ENCODE results near the gene FNDC3B. TPM values are rescaled to one million over a fixed set of nuclear protein-coding genes. Genes with fewer than 3 reads are reported as not detected.
"Not testable (repeated sequence)": the region's sequence is repeated elsewhere in the genome, so short reads cannot be mapped to it uniquely, and the experiment has no call there.

FNDC3B gene
- total and polyA plus RNA-seq, 2 donors from 2014 or later: 11.8 to 185 TPM

GRCh38 chr3:172253200-172253599, 213.8 kb downstream of the FNDC3B start:
- intact Hi-C loops (cut with DNase I): no loop called here
- Histone ChIP-seq H3K4me1 (ENCODE audit: control insufficient read depth in 2 of 3, insufficient read depth in 2 of 3, low read depth in 1 of 3, low read length in 3 of 3) (peaks cover 0 to 6% (median 3%) of the 10 kb centered on the region in 3 donors), H3K4me3 (ENCODE audit: low read length in 3 of 3) (no peak overlapping the region), H3K9me3 (ENCODE audit: control insufficient read depth in 2 of 3, insufficient read depth in 1 of 3, low read length in 3 of 3) (no peaks in the 10 kb centered on the region), H3K27ac (ENCODE audit: low read depth in 2 of 2, low read length in 2 of 2) (no peak overlapping the region), H3K9ac (ENCODE audit: low read length in 3 of 3) (no peak overlapping the region), H3K27me3 (ENCODE audit: control insufficient read depth, insufficient read depth, low read length) (no peaks in the 10 kb centered on the region), H3K36me3 (ENCODE audit: control insufficient read depth in 2 of 3, insufficient read depth in 3 of 3, low read length in 3 of 3) (peaks cover 3 to 5% (median 5%) of the 10 kb centered on the region in 3 donors)
- TF ChIP-seq CTCF (IDR thresholded peaks at IDR 0.05; ENCODE audit: borderline replicate concordance, extremely low read depth, insufficient read depth): no peak
- no peak for DNase-seq
- no peak for FAIRE-seq

- FAIRE-seq: no peak
- intact Hi-C loops (cut with DNase I): no loop called here
- no peak overlapping the region for H3K27ac ChIP-seq (ENCODE audit: low read depth in 2 of 2, low read length in 2 of 2)
These were observed 215.2 kb downstream of the FNDC3B start for GRCh38 chr3:172254542-172254941.

GRCh38 chr3:172255321-172255720, 215.9 kb downstream of the FNDC3B start:
- H3K9me3 ChIP-seq (ENCODE audit: control insufficient read depth in 2 of 3, insufficient read depth in 1 of 3, low read length in 3 of 3); H3K27me3 ChIP-seq (ENCODE audit: control insufficient read depth, insufficient read depth, low read length); H3K4me1 ChIP-seq (ENCODE audit: control insufficient read depth in 2 of 3, insufficient read depth in 2 of 3, low read depth in 1 of 3, low read length in 3 of 3); intact Hi-C loops (cut with DNase I); H3K36me3 ChIP-seq (ENCODE audit: control insufficient read depth in 2 of 3, insufficient read depth in 3 of 3, low read length in 3 of 3); H3K9ac ChIP-seq (ENCODE audit: low read length in 3 of 3); DNase-seq; H3K27ac ChIP-seq (ENCODE audit: low read depth in 2 of 2, low read length in 2 of 2); H3K4me3 ChIP-seq (ENCODE audit: low read length in 3 of 3); FAIRE-seq: not testable (repeated sequence)

More at GRCh38 chr3:172254542-172254941, 215.2 kb downstream of the FNDC3B start:
- no peaks in the 10 kb centered on the region for H3K27me3 ChIP-seq (ENCODE audit: control insufficient read depth, insufficient read depth, low read length)
- no peak for TF ChIP-seq CTCF (IDR thresholded peaks at IDR 0.05; ENCODE audit: borderline replicate concordance, extremely low read depth, insufficient read depth)
- no peak overlapping the region for H3K4me3 ChIP-seq (ENCODE audit: low read length in 3 of 3)
- no peak overlapping the region for H3K9ac ChIP-seq (ENCODE audit: low read length in 3 of 3)
- H3K4me1 ChIP-seq (ENCODE audit: control insufficient read depth in 2 of 3, insufficient read depth in 2 of 3, low read depth in 1 of 3, low read length in 3 of 3): peaks cover 3 to 6% (median 6%) of the 10 kb centered on the region in 3 donors
- no peak for DNase-seq
- peaks cover 3 to 5% (median 5%) of the 10 kb centered on the region in 3 donors for H3K36me3 ChIP-seq (ENCODE audit: control insufficient read depth in 2 of 3, insufficient read depth in 3 of 3, low read length in 3 of 3)
- H3K9me3 ChIP-seq (ENCODE audit: control insufficient read depth in 2 of 3, insufficient read depth in 1 of 3, low read length in 3 of 3): no peaks in the 10 kb centered on the region

GRCh38 chr3:172256101-172256734, 216.8 kb downstream of the FNDC3B start:
- Histone ChIP-seq H3K4me1 (ENCODE audit: control insufficient read depth in 2 of 3, insufficient read depth in 2 of 3, low read depth in 1 of 3, low read length in 3 of 3) (peaks cover 3 to 11% (median 6%) of the 10 kb centered on the region in 3 donors), H3K4me3 (ENCODE audit: low read length in 3 of 3) (no peak overlapping the region), H3K27me3 (ENCODE audit: control insufficient read depth, insufficient read depth, low read length) (no peaks in the 10 kb centered on the region), H3K36me3 (ENCODE audit: control insufficient read depth in 2 of 3, insufficient read depth in 3 of 3, low read length in 3 of 3) (peaks cover 2 to 5% (median 3%) of the 10 kb centered on the region in 3 donors), H3K9ac (ENCODE audit: low read length in 3 of 3) (no peak overlapping the region), H3K27ac (ENCODE audit: low read depth in 2 of 2, low read length in 2 of 2) (peak overlapping the region; percentile 37 to 43), H3K9me3 (ENCODE audit: control insufficient read depth in 2 of 3, insufficient read depth in 1 of 3, low read length in 3 of 3) (no peaks in the 10 kb centered on the region)
- TF ChIP-seq CTCF (IDR thresholded peaks at IDR 0.05; ENCODE audit: borderline replicate concordance, extremely low read depth, insufficient read depth): no peak
- FAIRE-seq: no peak
- no peak for DNase-seq
- intact Hi-C loops (cut with DNase I): no loop called here
